GM12875 (cell line): Measurements from ENCODE around the gene FLNC.

Source experiments
- H3K4me3 ChIP-seq: one replicate; pipeline ENCODE4 v1.5.1; 2011; ENCODE audit warnings: low read depth, low read length, control low read depth
- TF ChIP-seq, protein P1 (sequence below): IDR thresholded peaks from 2 replicates; pipeline ENCODE4 v1.5.1; 2011; ENCODE audit warnings: low read depth, mild to moderate bottlenecking, control low read depth, inconsistent platforms, low read length, moderate library complexity, borderline replicate concordance; ENCODE audit not compliant: insufficient read depth

The FLNC gene

GRCh38 chr7:128859232-128860157 is 29.3 kb downstream of the FLNC start:
- TF ChIP-seq, protein P1, sequence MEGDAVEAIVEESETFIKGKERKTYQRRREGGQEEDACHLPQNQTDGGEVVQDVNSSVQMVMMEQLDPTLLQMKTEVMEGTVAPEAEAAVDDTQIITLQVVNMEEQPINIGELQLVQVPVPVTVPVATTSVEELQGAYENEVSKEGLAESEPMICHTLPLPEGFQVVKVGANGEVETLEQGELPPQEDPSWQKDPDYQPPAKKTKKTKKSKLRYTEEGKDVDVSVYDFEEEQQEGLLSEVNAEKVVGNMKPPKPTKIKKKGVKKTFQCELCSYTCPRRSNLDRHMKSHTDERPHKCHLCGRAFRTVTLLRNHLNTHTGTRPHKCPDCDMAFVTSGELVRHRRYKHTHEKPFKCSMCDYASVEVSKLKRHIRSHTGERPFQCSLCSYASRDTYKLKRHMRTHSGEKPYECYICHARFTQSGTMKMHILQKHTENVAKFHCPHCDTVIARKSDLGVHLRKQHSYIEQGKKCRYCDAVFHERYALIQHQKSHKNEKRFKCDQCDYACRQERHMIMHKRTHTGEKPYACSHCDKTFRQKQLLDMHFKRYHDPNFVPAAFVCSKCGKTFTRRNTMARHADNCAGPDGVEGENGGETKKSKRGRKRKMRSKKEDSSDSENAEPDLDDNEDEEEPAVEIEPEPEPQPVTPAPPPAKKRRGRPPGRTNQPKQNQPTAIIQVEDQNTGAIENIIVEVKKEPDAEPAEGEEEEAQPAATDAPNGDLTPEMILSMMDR = no peak
- H3K4me3 ChIP-seq = no peak overlapping the region

GRCh38 chr7:128860158-128861073 is 30.2 kb downstream of the FLNC start:
- no peak overlapping the region for H3K4me3 ChIP-seq
- TF ChIP-seq, protein P1 = 0 out of 2 replicates have a peak, but pooled peaks have one; percentile 7

GRCh38 chr7:128861957-128862570 is 31.9 kb downstream of the FLNC start:
- H3K4me3 ChIP-seq = peak overlapping the region; percentile 12
- TF ChIP-seq, protein P1 = no peak

- peak within 1 kb of the TSS; percentile 84 for H3K4me3 ChIP-seq
- TF ChIP-seq, protein P1 = no peak
Measured at GRCh38 chr7:128862571-128863432, 32.6 kb downstream of the FLNC start, which contains the start of gene ATP6V1F. Gene ATP6V1F (plus strand): TSS chr7:128862856. CDS start chr7:128862905, 49 bp downstream.

DNA sequence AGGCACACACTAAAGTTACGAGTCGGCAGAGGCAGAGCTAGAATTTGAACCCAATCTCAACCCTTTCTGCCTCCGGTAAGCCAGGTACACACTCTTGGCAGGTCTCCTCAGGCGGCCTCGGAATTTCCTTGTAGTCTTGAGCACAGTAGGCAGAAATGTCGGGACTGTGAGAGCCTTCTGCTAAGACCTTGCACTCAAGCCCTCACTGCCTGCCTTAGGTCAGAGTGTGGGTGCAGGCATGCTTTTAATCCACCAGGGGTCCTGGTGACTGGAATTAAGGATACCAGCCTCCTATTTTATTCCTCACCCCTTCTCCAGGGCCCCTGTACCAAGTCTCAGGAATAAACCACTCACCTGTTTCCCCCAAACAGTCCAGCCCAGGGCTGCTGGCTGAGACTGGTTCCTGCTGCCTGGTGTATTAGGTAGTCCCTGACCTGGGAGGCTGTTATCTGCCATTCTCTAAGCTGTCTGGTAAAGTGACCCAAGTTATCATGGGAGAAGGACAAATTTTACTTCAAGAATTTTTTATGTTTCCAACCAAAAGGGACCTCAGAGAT is 33.3 kb downstream of the FLNC start:
- TF ChIP-seq, protein P1 = peak; percentile 63
- peak overlapping the region; percentile 84 for H3K4me3 ChIP-seq

GRCh38 chr7:128865303-128865702 is 35.1 kb downstream of the FLNC start:
- TF ChIP-seq, protein P1 = no peak
- H3K4me3 ChIP-seq = no peak overlapping the region
